Articular chondrocyte of knee joint (primary cell): ENCODE results near the gene FAM83B. TPM values are rescaled to one million over a fixed set of nuclear protein-coding genes. Genes with fewer than 3 reads are reported as not detected.

Experiments used
- total RNA-seq: library from RNA; depleted of rRNA; stranded (reverse); fragments of >200 nt; gene quantifications from 2 replicates; pipeline ENCODE4 v1.2.3, GENCODE V29; 2012

The FAM83B gene, protein sequence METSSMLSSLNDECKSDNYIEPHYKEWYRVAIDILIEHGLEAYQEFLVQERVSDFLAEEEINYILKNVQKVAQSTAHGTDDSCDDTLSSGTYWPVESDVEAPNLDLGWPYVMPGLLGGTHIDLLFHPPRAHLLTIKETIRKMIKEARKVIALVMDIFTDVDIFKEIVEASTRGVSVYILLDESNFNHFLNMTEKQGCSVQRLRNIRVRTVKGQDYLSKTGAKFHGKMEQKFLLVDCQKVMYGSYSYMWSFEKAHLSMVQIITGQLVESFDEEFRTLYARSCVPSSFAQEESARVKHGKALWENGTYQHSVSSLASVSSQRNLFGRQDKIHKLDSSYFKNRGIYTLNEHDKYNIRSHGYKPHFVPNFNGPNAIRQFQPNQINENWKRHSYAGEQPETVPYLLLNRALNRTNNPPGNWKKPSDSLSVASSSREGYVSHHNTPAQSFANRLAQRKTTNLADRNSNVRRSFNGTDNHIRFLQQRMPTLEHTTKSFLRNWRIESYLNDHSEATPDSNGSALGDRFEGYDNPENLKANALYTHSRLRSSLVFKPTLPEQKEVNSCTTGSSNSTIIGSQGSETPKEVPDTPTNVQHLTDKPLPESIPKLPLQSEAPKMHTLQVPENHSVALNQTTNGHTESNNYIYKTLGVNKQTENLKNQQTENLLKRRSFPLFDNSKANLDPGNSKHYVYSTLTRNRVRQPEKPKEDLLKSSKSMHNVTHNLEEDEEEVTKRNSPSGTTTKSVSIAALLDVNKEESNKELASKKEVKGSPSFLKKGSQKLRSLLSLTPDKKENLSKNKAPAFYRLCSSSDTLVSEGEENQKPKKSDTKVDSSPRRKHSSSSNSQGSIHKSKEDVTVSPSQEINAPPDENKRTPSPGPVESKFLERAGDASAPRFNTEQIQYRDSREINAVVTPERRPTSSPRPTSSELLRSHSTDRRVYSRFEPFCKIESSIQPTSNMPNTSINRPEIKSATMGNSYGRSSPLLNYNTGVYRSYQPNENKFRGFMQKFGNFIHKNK
- under 0.01 and 0.11 TPM in 2 replicates for total RNA-seq

DNA sequence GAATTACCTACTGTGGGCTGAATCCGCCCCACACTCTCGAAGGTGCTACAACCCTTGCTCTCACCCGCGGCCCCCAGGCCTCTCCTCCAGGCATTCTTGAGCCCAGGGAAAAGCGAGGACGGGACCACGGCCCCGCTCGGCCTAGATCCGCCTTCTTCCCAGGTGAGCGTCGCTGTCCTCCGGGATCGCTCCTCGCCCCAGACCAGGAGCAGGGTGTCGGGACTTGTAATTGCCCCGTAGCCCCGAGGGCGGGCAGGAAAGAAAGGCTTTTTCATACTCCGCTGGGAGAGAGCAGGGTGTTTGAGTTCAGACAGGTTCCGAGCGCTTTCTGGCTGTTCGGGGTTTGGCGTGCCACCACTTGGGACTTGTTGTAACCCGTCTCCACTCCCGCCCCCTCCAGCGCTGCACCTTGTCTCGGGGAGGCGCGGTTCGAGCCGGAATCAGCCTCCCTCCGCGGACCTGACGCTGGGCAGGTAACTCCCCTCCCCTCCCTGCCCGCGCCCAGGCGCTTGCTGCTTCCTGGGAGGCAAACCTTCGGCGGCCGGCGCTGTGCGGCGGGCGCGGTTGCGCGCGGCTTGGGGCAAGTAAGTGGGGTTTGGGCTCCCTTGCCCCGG is at the start of gene FAM83B:
TSS of gene FAM83B (plus strand) at position 529 of the 614 bp plus-strand sequence. CDS start 23,476 bp downstream, outside the sequence.

